GM21381 (cell line): ENCODE measurements around the gene EN1.

ENCODE experiments used
- ATAC-seq: cut with Tn5 transposase; IDR thresholded peaks from one replicate; pipeline ENCODE4 v1.9.1; 2021; ENCODE audit warnings: mild to moderate bottlenecking, moderate library complexity; ENCODE audit not compliant: unreplicated experiment

EN1 gene

GRCh38 chr2:118843483-118844132 is 3.8 kb downstream of the EN1 start:
- ATAC-seq, result no peak

GRCh38 chr2:118842661-118843482 is 4.6 kb downstream of the EN1 start:
- no peak for ATAC-seq

DNA sequence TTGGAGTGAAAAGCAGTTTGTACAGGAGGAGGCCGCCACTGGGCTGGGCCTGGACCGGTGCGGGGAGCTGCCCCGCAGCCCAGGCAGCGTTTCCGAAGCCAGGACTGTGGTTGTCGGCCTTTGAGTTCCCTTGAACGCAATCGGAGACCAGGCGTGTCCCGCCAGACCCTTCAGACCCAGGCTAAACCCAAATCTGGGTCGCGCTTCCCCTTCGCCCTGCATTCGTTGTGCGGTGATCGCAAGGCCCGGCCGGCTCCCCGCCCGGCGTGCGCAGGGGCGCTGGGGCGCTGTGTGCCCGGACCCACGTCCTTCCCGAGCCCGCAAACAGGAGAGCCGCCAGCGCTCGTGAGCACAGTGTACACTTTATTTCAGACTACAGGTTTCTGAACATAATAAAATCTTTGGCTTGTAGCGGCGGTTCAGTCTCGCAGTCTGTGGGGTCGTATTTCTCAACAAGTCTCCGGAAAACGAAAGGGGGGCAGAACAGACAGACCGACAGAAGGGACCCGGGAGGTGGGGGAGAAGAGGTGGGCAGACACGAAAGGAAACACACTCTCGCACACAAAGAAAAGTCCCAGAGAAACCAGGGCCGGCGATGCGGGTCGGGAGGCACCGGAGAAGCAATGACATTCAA is 5.5 kb downstream of the EN1 start:
- ATAC-seq, result no peak

DNA sequence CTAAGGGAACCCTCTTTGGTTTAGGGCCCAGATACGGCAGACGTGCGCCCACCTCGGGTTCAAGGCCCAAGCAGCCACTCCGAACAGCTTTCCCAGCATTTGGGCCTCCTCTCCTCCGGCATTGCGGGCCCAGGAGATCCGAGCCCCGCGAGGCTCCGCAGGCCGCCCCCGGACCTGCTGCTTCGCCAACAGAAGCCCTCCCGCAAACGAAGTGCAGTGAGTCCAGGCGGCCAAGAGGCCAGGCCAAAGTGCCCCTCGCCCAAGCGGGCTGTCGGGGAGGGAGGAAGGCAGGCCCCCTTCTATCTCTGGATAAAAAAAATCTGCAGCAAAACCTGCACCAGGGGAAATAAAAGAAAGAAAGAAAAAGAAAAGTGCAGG is 6.0 kb downstream of the EN1 start:
- no peak for ATAC-seq

DNA sequence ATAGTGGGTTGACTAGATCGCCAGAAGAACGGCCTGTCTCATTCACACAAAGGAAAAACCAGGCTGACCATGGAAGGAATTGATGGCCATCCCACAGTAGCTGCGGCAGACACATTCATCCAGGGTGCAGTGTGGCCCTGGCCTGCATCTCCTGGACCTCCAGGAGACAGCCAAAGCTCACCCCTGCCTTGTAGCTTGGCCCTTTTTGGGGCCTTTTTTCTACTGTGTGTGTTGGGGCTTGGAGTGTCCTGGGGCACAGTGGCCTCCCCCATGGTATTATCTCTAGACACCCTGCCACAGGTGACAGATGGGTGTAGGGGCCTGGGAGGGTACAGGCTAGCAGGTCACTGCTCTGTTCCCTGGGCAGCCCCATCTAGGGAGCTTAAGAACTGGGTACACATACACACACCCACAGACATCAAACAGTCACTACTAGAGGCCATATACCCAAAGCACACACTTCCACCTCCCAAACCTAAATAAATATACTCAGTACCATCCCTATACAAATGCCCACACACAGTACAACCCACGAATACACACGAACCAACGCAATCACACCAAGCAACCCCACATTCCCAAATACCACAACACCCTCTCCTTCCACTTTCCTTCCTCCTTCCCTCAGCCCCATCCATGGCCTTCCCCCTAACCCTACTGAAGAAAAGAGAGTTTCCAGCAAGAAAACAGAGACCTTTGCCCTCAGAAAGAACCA is 8.6 kb downstream of the EN1 start:
- ATAC-seq, result no peak

- no peak for ATAC-seq
Observed at GRCh38 chr2:118837621-118838020, 9.8 kb downstream of the EN1 start.

DNA sequence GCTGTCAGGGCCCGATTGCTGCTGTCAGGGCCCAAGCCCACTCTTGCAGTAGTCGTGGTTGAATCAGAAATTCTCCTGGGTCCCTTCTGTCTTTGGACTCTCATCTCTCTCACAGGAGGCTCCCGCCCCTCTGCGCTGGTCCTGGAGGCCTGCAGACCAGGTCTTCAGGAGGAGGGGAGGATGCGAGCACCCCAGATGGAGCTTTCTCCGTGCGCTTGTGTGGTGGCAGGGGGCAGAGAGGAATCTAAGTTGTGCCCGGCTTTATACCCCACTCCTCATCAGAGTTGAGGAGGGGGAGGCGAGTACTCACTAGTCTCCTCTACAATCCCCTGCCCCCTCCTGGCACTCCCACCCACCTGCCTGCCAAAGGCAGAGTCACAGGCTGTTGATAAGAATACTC is 10.4 kb downstream of the EN1 start:
- no peak for ATAC-seq

DNA sequence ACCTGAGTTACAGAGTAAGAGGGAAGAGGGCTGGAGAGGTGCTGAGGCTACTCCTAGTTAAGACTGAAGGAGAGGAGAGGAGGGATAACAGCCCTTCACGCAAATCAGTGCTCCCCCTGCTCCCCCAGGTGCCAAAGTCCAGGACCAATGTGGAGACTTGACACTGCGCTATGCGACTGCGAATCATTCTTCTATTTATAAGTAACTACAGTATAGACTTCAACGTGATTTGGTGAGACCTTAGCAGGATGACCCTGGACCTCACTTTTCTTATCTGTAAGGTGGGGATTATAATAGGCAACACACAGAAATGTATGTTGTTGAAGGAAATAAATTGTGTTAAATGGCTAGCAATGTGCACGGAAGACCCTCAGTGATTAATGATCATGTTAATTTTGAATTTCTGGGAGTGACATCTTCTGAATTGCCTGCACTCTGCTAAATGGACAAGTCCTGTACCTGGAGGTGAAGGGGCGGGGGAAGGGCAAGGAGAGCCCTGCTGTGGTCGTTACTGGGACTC is 11.0 kb downstream of the EN1 start:
- no peak for ATAC-seq

DNA sequence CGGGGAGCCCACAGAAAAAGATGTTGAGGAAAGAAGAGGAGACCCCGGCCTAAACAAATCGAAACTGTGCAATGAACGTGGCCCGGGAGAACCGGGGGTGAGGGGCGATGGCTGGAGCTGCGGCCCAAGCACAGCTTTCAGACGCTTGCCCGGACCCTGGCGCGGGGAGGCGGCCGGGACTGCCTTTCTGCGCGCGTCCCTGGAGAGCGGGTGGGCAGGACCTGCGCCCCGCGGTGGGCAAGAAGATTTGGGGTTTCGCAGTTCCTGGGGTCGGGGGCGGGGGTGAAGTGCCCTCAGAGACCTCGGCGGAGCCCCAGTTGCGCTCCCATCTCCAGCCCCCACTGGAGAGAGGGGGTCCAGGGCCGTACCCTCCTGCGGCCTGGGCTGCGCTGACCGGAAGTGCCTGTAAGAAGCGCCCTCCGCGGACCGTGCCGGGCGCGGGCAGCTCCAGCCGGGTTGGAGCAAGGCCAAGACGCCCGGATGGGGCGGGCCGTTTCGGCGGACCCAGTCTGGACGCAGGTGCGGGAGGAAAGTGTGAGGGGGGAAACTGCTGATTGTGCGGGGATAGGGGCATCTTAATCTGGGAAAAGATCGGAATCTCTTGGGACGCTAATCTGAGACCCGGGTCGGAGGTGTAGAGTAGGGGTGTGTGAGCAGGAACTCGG is 11.6 kb downstream of the EN1 start:
- no peak for ATAC-seq

- no peak for ATAC-seq
Observed at GRCh38 chr2:118834901-118835745, 12.3 kb downstream of the EN1 start.

DNA sequence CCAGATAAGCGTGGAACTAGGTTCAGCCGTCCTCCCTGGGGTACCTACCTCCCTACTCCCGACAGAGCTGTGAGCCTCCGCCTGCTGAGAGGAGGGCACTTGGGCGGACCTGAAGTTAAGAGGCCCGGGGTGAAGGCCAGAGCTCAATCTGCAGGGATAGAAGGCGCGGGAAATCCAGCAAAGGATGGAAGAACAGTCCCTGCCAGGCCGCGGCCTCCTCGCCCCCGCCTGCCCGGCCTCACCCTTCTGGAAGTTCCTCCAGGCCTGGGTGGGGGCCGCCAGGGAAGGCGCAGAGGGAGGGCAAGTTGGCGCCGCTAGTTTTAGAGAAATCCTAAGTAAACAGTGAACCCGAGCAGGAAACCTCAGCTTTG is 13.0 kb downstream of the EN1 start:
- no peak for ATAC-seq

GRCh38 chr2:118833716-118834439 is 13.6 kb downstream of the EN1 start:
- no peak for ATAC-seq

GRCh38 chr2:118832791-118833715 is 14.4 kb downstream of the EN1 start:
- no peak for ATAC-seq

DNA sequence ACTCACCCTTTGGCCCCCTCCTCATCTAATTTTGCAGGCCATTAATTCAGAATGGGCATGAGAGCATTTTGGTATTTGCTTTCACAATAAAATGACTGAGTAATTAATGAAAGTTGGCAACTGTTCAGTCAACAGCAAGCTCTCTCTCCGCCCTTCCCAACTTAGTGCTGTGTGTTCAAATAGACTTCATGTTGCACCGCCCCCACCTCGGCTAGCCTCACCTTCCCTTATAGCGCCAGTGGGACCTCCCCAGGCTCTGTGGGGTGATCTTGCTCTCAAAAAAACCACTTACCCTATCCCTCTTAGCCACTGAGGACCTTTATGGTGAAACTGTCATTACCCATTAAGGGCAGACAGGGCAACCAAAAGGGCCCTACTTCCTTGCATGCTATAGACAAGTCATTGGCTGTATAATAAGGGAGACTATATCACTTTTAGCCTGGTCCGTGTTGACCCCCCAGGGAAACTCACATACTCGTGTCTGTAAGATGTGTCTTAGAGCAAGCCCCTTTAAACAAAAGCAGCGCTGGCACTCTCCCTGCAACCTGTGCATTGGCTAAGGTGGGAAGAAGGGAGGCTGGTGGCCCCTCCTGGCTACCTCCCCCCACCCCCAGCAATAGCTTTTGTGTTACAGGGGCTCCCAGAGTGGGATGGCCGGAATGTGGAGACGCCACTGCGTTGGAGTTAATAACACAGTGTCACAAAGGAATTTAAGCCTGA is 15.2 kb downstream of the EN1 start:
- no peak for ATAC-seq

GRCh38 chr2:118830881-118831280 is 16.6 kb downstream of the EN1 start:
- no peak for ATAC-seq

GRCh38 chr2:118830118-118830517 is 17.3 kb downstream of the EN1 start:
- ATAC-seq, result no peak

GRCh38 chr2:118826093-118826492 is 21.4 kb downstream of the EN1 start:
- no peak for ATAC-seq

- no peak for ATAC-seq
Observed at GRCh38 chr2:118823633-118824032, 23.8 kb downstream of the EN1 start.
